ENCODE data around the gene BAK1. TPM values are rescaled to one million over a fixed set of nuclear protein-coding genes. Genes with fewer than 3 reads are reported as not detected.
"Not testable (repeated sequence)": the region's sequence is repeated elsewhere in the genome, so short reads cannot be mapped to it uniquely, and the experiment has no call there.

The BAK1 gene
- total RNA-seq, 1 donor, result 13.8 TPM

DNA sequence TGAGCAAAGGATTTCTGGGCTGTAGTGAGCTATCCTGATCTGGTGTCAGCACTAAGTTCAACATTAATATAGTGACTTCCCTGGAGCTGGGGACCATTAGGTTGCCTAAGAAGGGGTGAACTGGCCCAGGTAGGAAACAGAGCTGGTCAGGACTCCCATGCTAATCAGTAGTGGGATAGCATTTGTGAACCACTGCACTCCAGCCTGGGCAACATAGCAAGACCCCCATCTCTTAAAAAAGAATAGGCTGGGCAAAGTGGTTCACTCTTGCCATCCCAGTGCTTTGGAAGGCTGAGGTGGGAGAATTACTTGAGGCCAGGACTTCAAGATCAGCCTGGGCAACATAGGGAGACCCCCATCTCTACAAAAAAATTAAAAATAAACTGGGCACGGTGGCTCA, 39.3 kb downstream of the BAK1 start:
- no peaks in the 10 kb centered on the region for H4K20me1 ChIP-seq (ENCODE audit: insufficient read depth, low read length)
- no peak overlapping the region for H3K4me3 ChIP-seq (ENCODE audit: insufficient read depth, low read length)
- H3K4me1 ChIP-seq (ENCODE audit: insufficient read depth, low read length), result no peaks in the 10 kb centered on the region
- no peaks in the 10 kb centered on the region for H3K36me3 ChIP-seq (ENCODE audit: insufficient read depth, low read length)
- H3K9me3 ChIP-seq (ENCODE audit: low read depth, low read length), result no peaks in the 10 kb centered on the region
- H3K27me3 ChIP-seq (ENCODE audit: insufficient read depth, low read length), result no peaks in the 10 kb centered on the region
- no peaks in the 10 kb centered on the region for H3K79me2 ChIP-seq (ENCODE audit: insufficient read depth, low read length)
- no peak overlapping the region for H3K4me2 ChIP-seq (ENCODE audit: insufficient read depth, low read length)
- DNase-seq (ENCODE audit: insufficient read length, low spot score, missing footprints), result no peak
- no peak overlapping the region for H3K27ac ChIP-seq (ENCODE audit: low read depth, low read length)
- TF ChIP-seq, protein P1, sequence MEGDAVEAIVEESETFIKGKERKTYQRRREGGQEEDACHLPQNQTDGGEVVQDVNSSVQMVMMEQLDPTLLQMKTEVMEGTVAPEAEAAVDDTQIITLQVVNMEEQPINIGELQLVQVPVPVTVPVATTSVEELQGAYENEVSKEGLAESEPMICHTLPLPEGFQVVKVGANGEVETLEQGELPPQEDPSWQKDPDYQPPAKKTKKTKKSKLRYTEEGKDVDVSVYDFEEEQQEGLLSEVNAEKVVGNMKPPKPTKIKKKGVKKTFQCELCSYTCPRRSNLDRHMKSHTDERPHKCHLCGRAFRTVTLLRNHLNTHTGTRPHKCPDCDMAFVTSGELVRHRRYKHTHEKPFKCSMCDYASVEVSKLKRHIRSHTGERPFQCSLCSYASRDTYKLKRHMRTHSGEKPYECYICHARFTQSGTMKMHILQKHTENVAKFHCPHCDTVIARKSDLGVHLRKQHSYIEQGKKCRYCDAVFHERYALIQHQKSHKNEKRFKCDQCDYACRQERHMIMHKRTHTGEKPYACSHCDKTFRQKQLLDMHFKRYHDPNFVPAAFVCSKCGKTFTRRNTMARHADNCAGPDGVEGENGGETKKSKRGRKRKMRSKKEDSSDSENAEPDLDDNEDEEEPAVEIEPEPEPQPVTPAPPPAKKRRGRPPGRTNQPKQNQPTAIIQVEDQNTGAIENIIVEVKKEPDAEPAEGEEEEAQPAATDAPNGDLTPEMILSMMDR (IDR thresholded peaks at IDR 0.05; ENCODE audit: extremely low read depth, low read depth, low read length), result no peak
- H2AFZ ChIP-seq (ENCODE audit: low read length), result no peak overlapping the region

GRCh38 chr6:33534702-33535101, 45.4 kb downstream of the BAK1 start:
- no peak overlapping the region for H2AFZ ChIP-seq (ENCODE audit: low read length)
- no peaks in the 10 kb centered on the region for H3K4me1 ChIP-seq (ENCODE audit: insufficient read depth, low read length)
- H3K79me2 ChIP-seq (ENCODE audit: insufficient read depth, low read length), result no peaks in the 10 kb centered on the region
- H3K4me3 ChIP-seq (ENCODE audit: insufficient read depth, low read length), result no peak overlapping the region
- no peak overlapping the region for H3K4me2 ChIP-seq (ENCODE audit: insufficient read depth, low read length)
- no peak overlapping the region for H3K27ac ChIP-seq (ENCODE audit: low read depth, low read length)
- no peaks in the 10 kb centered on the region for H4K20me1 ChIP-seq (ENCODE audit: insufficient read depth, low read length)
- DNase-seq (ENCODE audit: insufficient read length, low spot score, missing footprints), result no peak
- H3K27me3 ChIP-seq (ENCODE audit: insufficient read depth, low read length), result no peaks in the 10 kb centered on the region
- TF ChIP-seq, protein P1 (IDR thresholded peaks at IDR 0.05; ENCODE audit: extremely low read depth, low read depth, low read length), result no peak
- H3K9me3 ChIP-seq (ENCODE audit: low read depth, low read length), result no peaks in the 10 kb centered on the region
- no peaks in the 10 kb centered on the region for H3K36me3 ChIP-seq (ENCODE audit: insufficient read depth, low read length)

DNA sequence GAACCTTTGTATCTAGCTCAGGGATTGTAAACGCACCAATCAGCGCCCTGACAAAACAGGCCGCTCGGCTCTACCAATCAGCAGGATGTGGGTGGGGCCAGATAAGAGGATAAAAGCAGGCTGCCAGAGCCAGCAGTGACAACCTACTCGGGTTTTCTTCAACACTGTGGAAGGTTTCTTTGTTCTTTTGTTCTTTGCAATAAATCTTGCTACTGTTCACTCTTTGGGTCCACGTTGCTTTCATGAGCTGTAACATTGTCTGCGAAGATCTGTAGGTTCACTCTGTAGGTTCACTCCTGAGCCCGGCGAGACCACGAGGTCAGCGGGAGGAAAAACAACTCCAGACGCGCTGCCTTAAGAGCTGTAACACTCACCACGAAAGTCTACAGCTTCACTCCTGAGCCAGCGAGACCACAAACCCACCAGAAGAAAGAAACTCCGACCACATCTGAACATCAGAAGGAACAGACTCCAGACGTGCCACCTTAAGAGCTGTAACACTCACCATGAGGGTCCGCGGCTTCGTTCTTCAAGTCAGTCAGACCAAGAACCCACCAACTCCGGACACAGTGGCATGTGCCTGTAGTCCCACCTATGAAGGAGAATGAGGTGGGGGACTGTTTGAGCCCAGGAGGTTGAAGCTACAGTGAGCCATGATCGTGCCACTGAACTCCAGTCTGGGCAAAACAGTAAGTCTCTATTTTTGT, 46.8 kb downstream of the BAK1 start:
- H3K4me1 ChIP-seq (ENCODE audit: insufficient read depth, low read length); DNase-seq (ENCODE audit: insufficient read length, low spot score, missing footprints); H3K36me3 ChIP-seq (ENCODE audit: insufficient read depth, low read length); H3K27me3 ChIP-seq (ENCODE audit: insufficient read depth, low read length); H3K4me2 ChIP-seq (ENCODE audit: insufficient read depth, low read length); H3K9me3 ChIP-seq (ENCODE audit: low read depth, low read length); H3K79me2 ChIP-seq (ENCODE audit: insufficient read depth, low read length); H3K4me3 ChIP-seq (ENCODE audit: insufficient read depth, low read length); H3K27ac ChIP-seq (ENCODE audit: low read depth, low read length); H4K20me1 ChIP-seq (ENCODE audit: insufficient read depth, low read length); H2AFZ ChIP-seq (ENCODE audit: low read length): not testable (repeated sequence)

- not testable (repeated sequence) for H3K27ac ChIP-seq (ENCODE audit: low read depth, low read length); DNase-seq (ENCODE audit: insufficient read length, low spot score, missing footprints); H3K9me3 ChIP-seq (ENCODE audit: low read depth, low read length); H3K4me2 ChIP-seq (ENCODE audit: insufficient read depth, low read length); H3K4me1 ChIP-seq (ENCODE audit: insufficient read depth, low read length); H3K79me2 ChIP-seq (ENCODE audit: insufficient read depth, low read length); H4K20me1 ChIP-seq (ENCODE audit: insufficient read depth, low read length); H2AFZ ChIP-seq (ENCODE audit: low read length); H3K36me3 ChIP-seq (ENCODE audit: insufficient read depth, low read length); H3K4me3 ChIP-seq (ENCODE audit: insufficient read depth, low read length); H3K27me3 ChIP-seq (ENCODE audit: insufficient read depth, low read length)
Measured at GRCh38 chr6:33532431-33532830, 47.6 kb downstream of the BAK1 start.

DNA sequence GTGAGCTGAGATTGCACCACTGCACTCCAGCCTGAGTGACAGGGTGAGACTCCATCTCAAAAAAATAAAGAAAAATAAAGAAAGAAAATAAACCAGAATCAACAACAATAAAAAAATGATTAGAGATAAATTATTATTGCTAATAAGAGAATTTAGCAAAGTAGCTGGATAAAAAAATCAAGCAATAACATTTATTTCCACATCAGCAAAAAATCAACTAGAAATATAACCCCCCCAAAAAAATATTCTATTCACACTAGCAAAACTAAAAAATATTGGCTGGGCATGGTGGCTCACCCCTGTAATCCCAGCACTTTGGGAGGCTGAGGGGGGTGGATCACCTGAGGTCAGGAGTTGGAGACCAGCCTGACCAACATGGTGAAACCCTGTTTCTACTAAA, 49.5 kb downstream of the BAK1 start:
- H3K4me3 ChIP-seq (ENCODE audit: insufficient read depth, low read length); H3K27ac ChIP-seq (ENCODE audit: low read depth, low read length); H3K36me3 ChIP-seq (ENCODE audit: insufficient read depth, low read length): not testable (repeated sequence)

More for the DNA sequence above, 49.5 kb downstream of the BAK1 start:
- H4K20me1 ChIP-seq (ENCODE audit: insufficient read depth, low read length); H3K79me2 ChIP-seq (ENCODE audit: insufficient read depth, low read length); DNase-seq (ENCODE audit: insufficient read length, low spot score, missing footprints); H3K27me3 ChIP-seq (ENCODE audit: insufficient read depth, low read length); H3K9me3 ChIP-seq (ENCODE audit: low read depth, low read length); H2AFZ ChIP-seq (ENCODE audit: low read length); H3K4me1 ChIP-seq (ENCODE audit: insufficient read depth, low read length); H3K4me2 ChIP-seq (ENCODE audit: insufficient read depth, low read length): not testable (repeated sequence)

Small RNAs within 50 kb of the gene (small RNA-seq; reads per million reads assigned to genes)
- not detected for gene RF00017

Other genes with a start within 250 kb of the BAK1 start
- gene KIFC1, start 188.5 kb downstream of the BAK1 start, total RNA-seq, result 3.2 and 4.0 TPM in 2 replicates
- 25.9 and 30.8 TPM in 2 replicates for gene PHF1, start 169.3 kb downstream of the BAK1 start, total RNA-seq
- 89.3 and 122 TPM in 2 replicates for gene CUTA, start 162.2 kb downstream of the BAK1 start, total RNA-seq
- gene SYNGAP1, start 160.2 kb downstream of the BAK1 start, total RNA-seq, result 6.9 and 8.8 TPM in 2 replicates
- 4.1 and 4.7 TPM in 2 replicates for gene ZBTB9, start 125.7 kb downstream of the BAK1 start, total RNA-seq
- 46.7 and 52.2 TPM in 2 replicates for gene ITPR3, start 41.0 kb upstream of the BAK1 start, total RNA-seq
- 15.2 and 20.0 TPM in 2 replicates for gene UQCC2, start 131.4 kb upstream of the BAK1 start, total RNA-seq
- gene IP6K3, start 166.6 kb upstream of the BAK1 start, total RNA-seq, result under 0.01 and 0.29 TPM in 2 replicates
- gene LEMD2, start 208.9 kb upstream of the BAK1 start, total RNA-seq, result 47.4 and 49.2 TPM in 2 replicates
- gene MLN, start 223.7 kb upstream of the BAK1 start, total RNA-seq, result not detected in 2 replicates

Data from osteoblast (primary cell).